Fibroblast of skin of scalp (primary cell): ENCODE measurements around the gene PCGF5.
"Not testable (repeated sequence)": the region's sequence is repeated elsewhere in the genome, so short reads cannot be mapped to it uniquely, and the experiment has no call there.

Source experiments
- DNase-seq: peaks from one replicate; pipeline ENCODE4 v3.0.0-alpha.2; 2013

The PCGF5 gene

GRCh38 chr10:91287912-91288311 lies 67.4 kb downstream of the PCGF5 start:
- DNase-seq = no peak

- DNase-seq = peak; percentile 10
These were observed 68.8 kb downstream of the PCGF5 start for GRCh38 chr10:91289305-91289704.

GRCh38 chr10:91290607-91291006 lies 70.1 kb downstream of the PCGF5 start:
- no peak for DNase-seq

GRCh38 chr10:91294134-91294906 lies 73.9 kb downstream of the PCGF5 start:
- DNase-seq = peak; percentile 22

DNA sequence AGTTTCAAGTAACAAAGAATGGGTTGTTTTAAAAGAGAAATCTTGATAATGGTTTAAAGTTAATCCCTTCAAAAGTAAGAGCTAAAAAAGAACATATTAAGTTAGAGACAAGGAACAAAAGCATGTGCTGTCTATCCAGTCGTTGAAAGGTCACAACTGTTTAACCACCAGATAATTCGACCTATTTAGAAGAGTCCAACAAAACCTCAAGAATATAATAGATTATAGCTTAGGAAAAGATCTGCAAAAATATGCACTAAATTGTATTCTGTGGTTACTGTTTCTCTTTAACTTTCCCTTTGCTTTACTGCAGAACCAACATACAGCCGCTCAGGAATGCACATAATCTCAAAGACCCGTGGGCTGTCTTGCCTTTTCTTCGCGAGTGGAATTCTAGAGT lies 74.9 kb downstream of the PCGF5 start:
- no peak for DNase-seq

GRCh38 chr10:91296471-91296870 lies 76.0 kb downstream of the PCGF5 start:
- peak; percentile 34 for DNase-seq

- peak; percentile 82 for DNase-seq
These were observed 77.9 kb downstream of the PCGF5 start for GRCh38 chr10:91298224-91298871.

GRCh38 chr10:91299999-91300575 lies 79.6 kb downstream of the PCGF5 start:
- DNase-seq = peak; percentile 19

DNA sequence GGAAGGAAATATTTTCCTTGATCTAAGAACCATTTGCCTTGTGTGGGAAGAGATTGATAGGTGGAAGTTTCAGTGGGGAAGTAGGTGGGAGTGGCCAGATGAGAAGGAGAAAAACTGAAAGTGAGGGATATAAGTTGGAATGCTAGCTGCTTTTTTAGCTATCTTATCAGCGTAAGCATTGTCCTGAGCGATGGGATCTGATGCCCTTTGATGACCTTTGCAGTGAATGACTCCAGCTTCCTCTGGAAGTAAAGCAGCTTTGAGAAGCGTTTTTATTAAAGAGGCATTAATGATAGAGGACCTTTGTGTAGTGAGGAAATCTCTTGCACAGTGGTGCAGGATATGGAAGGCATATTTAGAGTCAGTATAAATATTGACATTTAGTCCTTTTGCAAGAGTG lies 82.5 kb downstream of the PCGF5 start:
- not testable (repeated sequence) for DNase-seq

DNA sequence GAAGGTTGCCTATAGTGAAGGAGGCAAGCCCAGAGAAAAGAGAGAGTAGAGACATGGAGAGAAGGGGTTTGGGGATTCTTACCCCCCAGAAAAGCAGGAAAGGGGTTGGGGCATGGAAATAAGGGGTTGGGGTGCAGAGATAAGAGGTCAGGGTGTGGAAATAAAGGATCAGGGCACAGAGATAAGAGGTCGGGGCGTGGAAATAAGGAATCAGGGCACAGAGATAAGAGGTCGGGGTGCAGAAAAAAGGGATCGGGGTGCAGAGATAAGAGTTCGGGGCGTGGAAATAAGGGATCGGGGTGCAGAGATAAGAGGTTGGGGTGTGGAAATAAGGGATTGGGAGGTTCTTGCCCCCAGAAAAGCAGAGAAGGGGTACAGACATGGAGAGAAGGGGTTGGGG lies 85.5 kb downstream of the PCGF5 start:
- not testable (repeated sequence) for DNase-seq

DNA sequence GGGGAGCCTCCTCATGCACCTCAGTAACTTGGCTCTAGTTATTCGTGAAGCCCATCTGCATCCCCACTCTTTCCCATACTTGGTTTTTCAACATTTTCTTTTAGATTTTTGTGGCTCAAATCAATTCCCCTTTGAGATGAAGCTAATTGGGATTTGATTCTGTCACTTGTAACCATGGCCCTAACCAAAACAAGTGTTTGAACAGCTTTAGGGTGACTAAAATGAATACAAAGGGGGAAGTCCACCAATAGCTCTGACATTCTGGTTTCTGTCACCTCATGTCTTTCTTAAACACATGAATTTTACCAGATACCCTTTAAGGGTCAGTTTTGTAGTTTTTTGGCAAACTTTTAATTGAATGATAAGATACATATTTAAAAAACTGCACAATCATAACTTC lies 87.0 kb downstream of the PCGF5 start:
- DNase-seq = no peak

DNA sequence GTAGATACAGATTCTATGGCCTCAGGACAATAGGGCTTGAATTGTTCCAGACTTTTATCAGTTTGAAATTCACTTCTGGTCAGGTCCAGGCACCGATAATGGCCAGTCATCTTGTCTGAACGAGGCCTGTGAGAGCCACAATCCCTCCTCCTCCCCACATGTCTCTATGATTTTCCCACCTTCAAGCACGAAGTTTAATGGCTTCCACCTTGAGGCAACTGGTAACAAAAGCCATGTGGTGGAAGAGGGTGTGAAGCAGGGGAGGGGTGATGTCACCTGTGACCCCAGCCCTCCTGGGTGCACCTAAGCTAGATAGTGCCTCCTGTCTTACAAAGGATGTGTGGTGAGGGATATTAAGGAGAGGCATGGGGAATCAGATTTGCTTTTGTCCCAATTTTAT lies 89.2 kb downstream of the PCGF5 start:
- DNase-seq = no peak

DNA sequence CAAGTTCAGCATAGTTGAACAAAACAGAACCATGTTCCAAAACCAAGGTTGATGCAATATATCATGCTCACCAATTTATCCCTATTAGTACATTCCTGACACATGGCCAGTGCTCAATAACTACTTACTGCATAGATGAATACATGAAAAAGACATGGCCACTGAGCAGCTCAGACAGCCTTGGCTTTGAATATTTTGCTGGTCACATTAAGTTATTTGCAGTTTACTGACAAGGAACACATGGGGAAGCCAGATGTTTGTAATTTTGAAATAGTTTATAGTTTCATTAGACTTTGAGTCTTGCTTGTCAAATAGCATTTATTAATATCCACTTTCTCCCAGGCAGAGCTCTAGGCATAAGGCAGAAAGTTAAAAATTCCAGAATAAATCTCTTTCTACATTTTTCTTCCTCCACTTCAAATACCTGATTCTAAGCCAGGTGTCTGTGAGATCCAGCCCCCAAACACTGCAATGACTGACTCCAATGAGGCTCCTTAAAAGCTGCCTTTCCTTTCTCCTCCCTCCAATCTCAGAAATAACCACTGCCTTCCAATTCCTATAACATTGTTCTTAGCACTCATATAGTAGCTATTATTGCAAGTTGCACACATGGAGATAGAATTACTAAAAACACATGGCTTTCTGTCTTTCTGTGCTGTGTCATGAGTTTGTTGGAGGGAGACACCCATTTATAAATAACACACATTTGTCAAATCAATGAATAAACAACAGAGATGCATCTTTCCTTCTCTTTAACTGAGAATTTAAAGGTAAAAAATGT lies 91.3 kb downstream of the PCGF5 start:
- DNase-seq = peak; percentile 20

- no peak for DNase-seq
These were observed 91.9 kb downstream of the PCGF5 start for GRCh38 chr10:91312382-91312733.

DNA sequence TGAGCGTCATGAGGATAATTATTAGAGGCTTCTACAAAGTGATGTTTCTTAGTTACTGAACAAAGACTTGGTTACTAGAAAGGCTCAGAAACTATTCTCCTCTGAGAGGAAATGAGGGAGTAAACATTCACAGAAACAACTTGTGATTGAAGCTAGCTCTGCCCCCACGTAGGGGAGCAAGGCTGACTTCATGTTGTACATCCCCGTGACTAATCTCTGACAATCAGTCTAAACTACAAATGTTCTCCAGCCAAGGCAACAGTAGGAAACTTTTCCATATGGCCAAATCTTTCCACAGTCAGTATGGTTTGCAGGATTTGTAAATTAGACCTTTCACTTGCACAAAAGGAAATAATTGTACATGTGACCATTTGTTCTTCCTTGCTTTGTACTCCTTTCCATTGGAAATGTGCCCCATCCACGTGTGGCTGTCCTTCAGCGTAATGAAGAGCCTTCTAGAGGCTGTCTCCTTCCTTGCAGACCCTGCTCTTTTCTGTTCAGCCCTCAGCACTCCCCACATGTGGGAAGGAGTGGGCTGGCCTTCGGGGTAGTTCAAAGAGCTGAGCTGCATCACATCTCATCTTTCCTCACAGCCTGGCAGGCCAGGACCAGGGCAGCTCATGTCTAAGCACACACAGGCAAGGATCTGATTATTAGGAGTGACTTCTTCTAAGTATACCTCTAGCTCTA lies 93.5 kb downstream of the PCGF5 start:
- peak; percentile 37 for DNase-seq

GRCh38 chr10:91316486-91316885 lies 96.0 kb downstream of the PCGF5 start:
- DNase-seq = no peak

DNA sequence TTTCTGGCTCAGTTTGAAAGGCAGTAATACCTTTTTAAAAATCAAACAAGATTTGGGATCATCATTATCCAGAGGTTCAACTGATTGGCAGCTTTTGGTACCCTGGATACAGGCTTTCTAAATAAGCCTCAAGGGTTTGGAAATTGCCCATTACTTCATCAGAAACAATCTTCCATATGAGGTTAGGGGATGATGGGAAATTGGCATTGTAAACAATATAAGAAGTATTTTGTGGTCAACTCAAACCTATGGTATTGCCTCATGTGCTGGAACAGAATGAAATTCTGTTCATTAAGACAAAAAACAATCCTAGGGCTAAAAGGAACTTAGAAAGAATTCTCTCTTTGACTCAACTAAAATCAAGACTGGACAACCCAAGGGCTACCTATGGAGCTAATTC lies 97.1 kb downstream of the PCGF5 start:
- DNase-seq = peak; percentile 19

GRCh38 chr10:91319336-91319735 lies 98.9 kb downstream of the PCGF5 start:
- DNase-seq = no peak

DNA sequence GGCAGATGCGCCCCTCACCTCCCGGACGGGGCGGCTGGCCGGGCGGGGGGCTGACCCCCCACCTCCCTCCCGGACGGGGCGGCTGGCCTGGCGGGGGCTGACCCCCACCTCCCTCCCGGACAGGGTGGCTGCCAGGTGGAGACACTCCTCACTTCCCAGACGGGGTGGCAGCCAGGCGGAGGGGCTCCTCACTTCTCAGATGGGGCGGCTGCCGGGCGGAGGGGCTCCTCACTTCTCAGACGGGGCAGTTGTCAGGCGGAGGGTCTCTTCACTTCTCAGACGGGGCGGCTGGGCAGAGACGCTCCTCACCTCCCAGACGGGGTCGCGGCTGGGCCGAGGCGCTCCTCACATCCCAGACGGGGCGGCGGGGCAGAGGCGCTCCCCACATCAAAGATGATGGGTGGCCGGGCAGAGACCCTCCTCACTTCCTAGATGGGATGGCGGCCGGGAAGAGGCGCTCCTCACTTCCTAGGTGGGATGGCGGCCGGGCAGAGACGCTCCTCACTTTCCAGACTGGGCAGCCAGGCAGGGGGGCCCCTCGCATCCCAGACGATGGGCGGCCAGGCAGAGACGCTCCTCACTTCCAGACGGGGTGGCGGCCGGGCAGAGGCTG lies 102.9 kb downstream of the PCGF5 start:
- not testable (repeated sequence) for DNase-seq

DNA sequence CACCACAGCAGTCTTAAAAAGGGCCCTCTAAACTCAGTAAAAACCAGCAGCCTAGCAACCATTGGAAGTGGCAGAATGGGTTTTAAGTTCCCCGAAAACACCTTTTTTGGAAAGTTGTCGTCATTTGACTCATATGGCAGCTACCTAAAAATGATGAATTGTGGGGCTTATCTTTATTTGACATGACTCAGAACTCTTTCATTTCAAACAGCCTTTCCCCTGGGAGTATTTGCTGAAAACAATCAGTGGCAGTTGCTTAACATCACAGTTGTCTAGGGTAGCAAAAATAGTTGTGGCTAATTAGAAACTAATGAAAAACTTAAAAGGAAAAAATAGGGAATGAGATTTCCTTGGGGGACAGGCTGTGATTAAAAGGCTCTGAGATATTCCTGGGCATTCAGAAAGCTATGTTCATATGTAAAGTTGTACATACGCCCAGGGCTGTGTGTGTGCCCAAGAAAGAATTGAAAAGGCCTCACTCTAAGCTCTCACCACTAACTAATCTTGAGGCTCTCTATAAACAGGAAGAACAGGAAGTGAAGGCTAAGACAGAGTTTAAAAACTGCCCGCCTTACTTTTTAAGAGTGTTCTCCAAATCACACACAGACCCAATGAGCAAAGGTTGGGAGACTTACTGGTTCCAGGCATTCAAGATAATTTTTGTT lies 108.0 kb downstream of the PCGF5 start:
- no peak for DNase-seq
